HepG2 (cell line): ENCODE results near the gene ONECUT2. TPM values are rescaled to one million over a fixed set of nuclear protein-coding genes. Genes with fewer than 3 reads are reported as not detected.

Source experiments
- CREB1 ChIP-seq, 2 experiments: fragments of 450-650 bp in 1 of 2; IDR thresholded peaks; 2 replicates each; pipeline ENCODE4 v1.6.1; 2016 to 2017; ENCODE audit warnings: control low read depth in 1 of 2, mild to moderate bottlenecking in 1 of 2, missing compliant biosample characterization in 1 of 2, missing genetic modification characterization in 1 of 2
- GZF1 ChIP-seq: sonication (generic); formaldehyde crosslinking; IDR thresholded peaks from 2 replicates; pipeline ENCODE4 v1.5.1; 2020; ENCODE audit warnings: mild to moderate bottlenecking, missing genetic modification reagents
- KDM5B ChIP-seq: sonication (generic); formaldehyde crosslinking; IDR thresholded peaks from 2 replicates; pipeline ENCODE4 v1.4.0; 2020; ENCODE audit warnings: missing genetic modification reagents, mild to moderate bottlenecking, borderline replicate concordance
- KMT2B ChIP-seq: IDR thresholded peaks from 2 replicates; pipeline ENCODE4 v1.6.1; 2016; ENCODE audit warnings: missing genetic modification reagents, missing compliant biosample characterization
- MED13 ChIP-seq: sonication (generic); formaldehyde crosslinking; IDR thresholded peaks from 2 replicates; pipeline ENCODE4 v1.5.0; 2020; ENCODE audit warnings: missing genetic modification reagents
- SOX13 ChIP-seq, 3 experiments: fragments of 450-650 bp in 1 of 3; sonication (generic) in 1 of 3; formaldehyde crosslinking in 1 of 3; IDR thresholded peaks in 2 of 3; conservative IDR thresholded peaks in 1 of 3; 2 replicates each; pipeline versions ENCODE4 v1.5.0 to v1.6.1; 2016 to 2020; ENCODE audit warnings: antibody characterized with exemption in 1 of 3, mild to moderate bottlenecking in 1 of 3, missing compliant biosample characterization in 1 of 3, missing genetic modification reagents in 1 of 3, moderate library complexity in 1 of 3
- ZFX ChIP-seq: sonication (generic); formaldehyde crosslinking; IDR thresholded peaks from 2 replicates; pipeline ENCODE4 v1.4.0; 2020; ENCODE audit warnings: mild to moderate bottlenecking, low read depth, missing genetic modification reagents, moderate library complexity
- ZMYM2 ChIP-seq: sonication (generic); formaldehyde crosslinking; IDR thresholded peaks from 2 replicates; pipeline ENCODE4 v1.8.0; 2022; ENCODE audit warnings: mild to moderate bottlenecking, missing genetic modification reagents
- ZMYM4 ChIP-seq: sonication (generic); formaldehyde crosslinking; IDR thresholded peaks from 2 replicates; pipeline ENCODE4 v1.8.1; 2023; ENCODE audit warnings: mild to moderate bottlenecking, missing genetic modification reagents
- ZNF574 ChIP-seq: sonication (generic); formaldehyde crosslinking; IDR thresholded peaks from 2 replicates; pipeline ENCODE4 v1.4.0; 2020; ENCODE audit warnings: missing genetic modification reagents
- ZNF598 ChIP-seq: sonication (generic); formaldehyde crosslinking; IDR thresholded peaks from 2 replicates; pipeline ENCODE4 v1.5.1; 2020; ENCODE audit warnings: mild to moderate bottlenecking, missing genetic modification reagents, borderline replicate concordance
- ZNF740 ChIP-seq: sonication (generic); formaldehyde crosslinking; IDR thresholded peaks from 2 replicates; pipeline ENCODE4 v1.4.0; 2020; ENCODE audit warnings: missing genetic modification reagents
- ZNF777 ChIP-seq: sonication (generic); formaldehyde crosslinking; IDR thresholded peaks from 2 replicates; pipeline ENCODE4 v1.4.0; 2020; ENCODE audit warnings: missing genetic modification reagents
- polyA plus RNA-seq, 8 experiments: library from polyadenylated mRNA; depleted of rRNA in 3 of 8; stranded (reverse) in 7 of 8; unstranded in 1 of 8; fragments of >200 nt; fragmentation: Illumina TruSeq in 4 of 8; extraction: Trizol in 4 of 8; gene quantifications; 2 replicates each; pipeline versions ENCODE4 v1.2.1 to v1.2.3, GENCODE V29; 2011 to 2016; ENCODE audit warnings: low read depth in 4 of 8, missing spikeins in 1 of 8, mixed read lengths in 1 of 8; ENCODE audit not compliant: insufficient read depth in 1 of 8
- total RNA-seq, 5 experiments: library from RNA; depleted of rRNA; stranded (reverse); fragments of >200 nt; fragmentation: Illumina TruSeq; extraction: Trizol; gene quantifications; 2 replicates each; pipeline ENCODE4 v1.2.3, GENCODE V29; 2016; ENCODE audit warnings: low read depth in 1 of 5
- TF ChIP-seq, protein P1 (sequence below): sonication (generic); formaldehyde crosslinking; IDR thresholded peaks from 2 replicates; pipeline ENCODE4 v1.5.0; 2020; ENCODE audit warnings: mild to moderate bottlenecking, missing genetic modification reagents
- TF ChIP-seq, protein P2 (sequence below): sonication (generic); formaldehyde crosslinking; IDR thresholded peaks from 2 replicates; pipeline ENCODE4 v1.4.0; 2020; ENCODE audit warnings: missing genetic modification reagents, low read depth, mild to moderate bottlenecking, borderline replicate concordance
- TF ChIP-seq, protein P3 (sequence below): sonication (generic); formaldehyde crosslinking; IDR thresholded peaks from 2 replicates; pipeline ENCODE4 v1.4.0; 2020; ENCODE audit warnings: missing genetic modification reagents
- TF ChIP-seq, protein P4 (sequence below): IDR thresholded peaks from 2 replicates; pipeline ENCODE4 v1.6.1; 2016; ENCODE audit warnings: missing genetic modification reagents, missing compliant biosample characterization

Gene ONECUT2
- total and polyA plus RNA-seq, 2 of the 13 experiments (the other 11 are each of a cell fraction or from before 2014, with no cell fraction given) = 3.0 to 3.2 TPM

- TF ChIP-seq, protein P1, sequence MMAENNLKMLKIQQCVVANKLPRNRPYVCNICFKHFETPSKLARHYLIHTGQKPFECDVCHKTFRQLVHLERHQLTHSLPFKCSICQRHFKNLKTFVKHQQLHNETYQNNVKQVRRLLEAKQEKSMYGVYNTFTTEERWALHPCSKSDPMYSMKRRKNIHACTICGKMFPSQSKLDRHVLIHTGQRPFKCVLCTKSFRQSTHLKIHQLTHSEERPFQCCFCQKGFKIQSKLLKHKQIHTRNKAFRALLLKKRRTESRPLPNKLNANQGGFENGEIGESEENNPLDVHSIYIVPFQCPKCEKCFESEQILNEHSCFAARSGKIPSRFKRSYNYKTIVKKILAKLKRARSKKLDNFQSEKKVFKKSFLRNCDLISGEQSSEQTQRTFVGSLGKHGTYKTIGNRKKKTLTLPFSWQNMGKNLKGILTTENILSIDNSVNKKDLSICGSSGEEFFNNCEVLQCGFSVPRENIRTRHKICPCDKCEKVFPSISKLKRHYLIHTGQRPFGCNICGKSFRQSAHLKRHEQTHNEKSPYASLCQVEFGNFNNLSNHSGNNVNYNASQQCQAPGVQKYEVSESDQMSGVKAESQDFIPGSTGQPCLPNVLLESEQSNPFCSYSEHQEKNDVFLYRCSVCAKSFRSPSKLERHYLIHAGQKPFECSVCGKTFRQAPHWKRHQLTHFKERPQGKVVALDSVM = peak; percentile 40; the same call in 1 of the 2 replicates
- TF ChIP-seq ZFX (CRISPR knock-in tag) = peak; percentile 21; the same call in 1 of the 2 replicates
- TF ChIP-seq, protein P2, sequence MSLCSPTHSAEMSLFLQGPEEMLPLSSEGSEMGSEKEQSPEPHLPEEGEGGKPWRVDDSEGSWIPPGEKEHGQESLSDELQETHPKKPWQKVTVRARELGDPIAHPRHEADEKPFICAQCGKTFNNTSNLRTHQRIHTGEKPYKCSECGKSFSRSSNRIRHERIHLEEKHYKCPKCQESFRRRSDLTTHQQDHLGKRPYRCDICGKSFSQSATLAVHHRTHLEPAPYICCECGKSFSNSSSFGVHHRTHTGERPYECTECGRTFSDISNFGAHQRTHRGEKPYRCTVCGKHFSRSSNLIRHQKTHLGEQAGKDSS = 0 out of 2 replicates have a peak, but pooled peaks have one; percentile 19
- TF ChIP-seq KDM5B (CRISPR knock-in tag) = peak; percentile 62; the same call in 1 of the 2 replicates
- peak; percentile 54; the same call in 1 of the 2 replicates for TF ChIP-seq KMT2B (CRISPR knock-in tag)
- no peak for TF ChIP-seq ZNF598 (CRISPR knock-in tag)
- TF ChIP-seq, protein P3, sequence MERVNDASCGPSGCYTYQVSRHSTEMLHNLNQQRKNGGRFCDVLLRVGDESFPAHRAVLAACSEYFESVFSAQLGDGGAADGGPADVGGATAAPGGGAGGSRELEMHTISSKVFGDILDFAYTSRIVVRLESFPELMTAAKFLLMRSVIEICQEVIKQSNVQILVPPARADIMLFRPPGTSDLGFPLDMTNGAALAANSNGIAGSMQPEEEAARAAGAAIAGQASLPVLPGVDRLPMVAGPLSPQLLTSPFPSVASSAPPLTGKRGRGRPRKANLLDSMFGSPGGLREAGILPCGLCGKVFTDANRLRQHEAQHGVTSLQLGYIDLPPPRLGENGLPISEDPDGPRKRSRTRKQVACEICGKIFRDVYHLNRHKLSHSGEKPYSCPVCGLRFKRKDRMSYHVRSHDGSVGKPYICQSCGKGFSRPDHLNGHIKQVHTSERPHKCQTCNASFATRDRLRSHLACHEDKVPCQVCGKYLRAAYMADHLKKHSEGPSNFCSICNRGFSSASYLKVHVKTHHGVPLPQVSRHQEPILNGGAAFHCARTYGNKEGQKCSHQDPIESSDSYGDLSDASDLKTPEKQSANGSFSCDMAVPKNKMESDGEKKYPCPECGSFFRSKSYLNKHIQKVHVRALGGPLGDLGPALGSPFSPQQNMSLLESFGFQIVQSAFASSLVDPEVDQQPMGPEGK = peak; percentile 26; the same call in 1 of the 2 replicates
- TF ChIP-seq SOX13 (IDR thresholded peaks at IDR 0.05) = peak; percentile 55
- peak in 1 of 2 experiments; percentile 20; a peak in 1 of 4 replicates for TF ChIP-seq SOX13 (CRISPR knock-in tag; conservative IDR thresholded peaks at IDR 0.05 in 1 of 2, IDR thresholded peaks at IDR 0.05 in 1 of 2)
- TF ChIP-seq ZNF574 (CRISPR knock-in tag) = peak; percentile 36; the same call in 1 of the 2 replicates
- TF ChIP-seq ZMYM4 = peak; percentile 69
- 0 out of 2 replicates have a peak, but pooled peaks have one; percentile 43 for TF ChIP-seq ZMYM2 (CRISPR knock-in tag)
- TF ChIP-seq CREB1 (IDR thresholded peaks at IDR 0.05) = 0 out of 2 replicates have a peak, but pooled peaks have one; percentile 18
- TF ChIP-seq CREB1 (CRISPR knock-in tag; IDR thresholded peaks at IDR 0.05) = no peak; the same call in 1 of the 2 replicates
- TF ChIP-seq ZNF777 (CRISPR knock-in tag) = peak; percentile 71
- TF ChIP-seq, protein P4, sequence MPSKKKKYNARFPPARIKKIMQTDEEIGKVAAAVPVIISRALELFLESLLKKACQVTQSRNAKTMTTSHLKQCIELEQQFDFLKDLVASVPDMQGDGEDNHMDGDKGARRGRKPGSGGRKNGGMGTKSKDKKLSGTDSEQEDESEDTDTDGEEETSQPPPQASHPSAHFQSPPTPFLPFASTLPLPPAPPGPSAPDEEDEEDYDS (CRISPR knock-in tag) = peak; percentile 62; the same call in 1 of the 2 replicates
- TF ChIP-seq MED13 = no peak
- TF ChIP-seq GZF1 (CRISPR knock-in tag) = 0 out of 2 replicates have a peak, but pooled peaks have one; percentile 36
- peak; percentile 28; the same call in 1 of the 2 replicates for TF ChIP-seq ZNF740 (CRISPR knock-in tag)
Measured at GRCh38 chr18:57434536-57435494, at the start of gene ONECUT2 (continued).
